ENCODE measurements around the gene IGSF3.
"Not testable (repeated sequence)": the region's sequence is repeated elsewhere in the genome, so short reads cannot be mapped to it uniquely, and the experiment has no call there.

DNA sequence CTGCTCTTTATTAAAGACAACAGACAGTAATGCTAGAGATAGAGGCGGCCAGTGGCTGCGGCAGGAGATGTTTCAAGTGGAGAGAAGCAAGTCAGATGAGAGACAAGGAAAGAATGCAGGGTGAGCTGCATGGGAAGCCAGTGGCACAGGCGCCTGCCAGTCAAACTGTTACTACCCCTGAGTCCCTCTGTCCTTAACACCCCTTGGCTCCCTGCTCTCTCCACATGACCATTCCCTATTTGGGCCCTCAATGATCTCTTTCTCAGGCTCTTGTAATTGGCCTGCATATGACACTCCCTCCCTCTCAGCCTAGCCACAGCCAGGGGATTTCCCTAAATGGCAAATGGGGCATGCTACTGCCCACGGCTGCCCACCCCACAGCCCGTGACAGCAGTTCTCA lies 74.1 kb downstream of the IGSF3 start:
- TF ChIP-seq, protein P1, sequence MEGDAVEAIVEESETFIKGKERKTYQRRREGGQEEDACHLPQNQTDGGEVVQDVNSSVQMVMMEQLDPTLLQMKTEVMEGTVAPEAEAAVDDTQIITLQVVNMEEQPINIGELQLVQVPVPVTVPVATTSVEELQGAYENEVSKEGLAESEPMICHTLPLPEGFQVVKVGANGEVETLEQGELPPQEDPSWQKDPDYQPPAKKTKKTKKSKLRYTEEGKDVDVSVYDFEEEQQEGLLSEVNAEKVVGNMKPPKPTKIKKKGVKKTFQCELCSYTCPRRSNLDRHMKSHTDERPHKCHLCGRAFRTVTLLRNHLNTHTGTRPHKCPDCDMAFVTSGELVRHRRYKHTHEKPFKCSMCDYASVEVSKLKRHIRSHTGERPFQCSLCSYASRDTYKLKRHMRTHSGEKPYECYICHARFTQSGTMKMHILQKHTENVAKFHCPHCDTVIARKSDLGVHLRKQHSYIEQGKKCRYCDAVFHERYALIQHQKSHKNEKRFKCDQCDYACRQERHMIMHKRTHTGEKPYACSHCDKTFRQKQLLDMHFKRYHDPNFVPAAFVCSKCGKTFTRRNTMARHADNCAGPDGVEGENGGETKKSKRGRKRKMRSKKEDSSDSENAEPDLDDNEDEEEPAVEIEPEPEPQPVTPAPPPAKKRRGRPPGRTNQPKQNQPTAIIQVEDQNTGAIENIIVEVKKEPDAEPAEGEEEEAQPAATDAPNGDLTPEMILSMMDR (IDR thresholded peaks at IDR 0.05) = not testable (repeated sequence)
- not testable (repeated sequence) for TF ChIP-seq NFYB (CRISPR knock-in tag; conservative IDR thresholded peaks at IDR 0.05; ENCODE audit: low read depth); JUN (CRISPR knock-in tag; IDR thresholded peaks at IDR 0.05); IRF2 (CRISPR knock-in tag; IDR thresholded peaks at IDR 0.05; ENCODE audit: borderline replicate concordance, low read depth); NR2C2 (CRISPR knock-in tag; IDR thresholded peaks at IDR 0.05); ZNF317 (CRISPR knock-in tag; IDR thresholded peaks at IDR 0.05; ENCODE audit: borderline replicate concordance, low read depth)
- TF ChIP-seq, protein P2, sequence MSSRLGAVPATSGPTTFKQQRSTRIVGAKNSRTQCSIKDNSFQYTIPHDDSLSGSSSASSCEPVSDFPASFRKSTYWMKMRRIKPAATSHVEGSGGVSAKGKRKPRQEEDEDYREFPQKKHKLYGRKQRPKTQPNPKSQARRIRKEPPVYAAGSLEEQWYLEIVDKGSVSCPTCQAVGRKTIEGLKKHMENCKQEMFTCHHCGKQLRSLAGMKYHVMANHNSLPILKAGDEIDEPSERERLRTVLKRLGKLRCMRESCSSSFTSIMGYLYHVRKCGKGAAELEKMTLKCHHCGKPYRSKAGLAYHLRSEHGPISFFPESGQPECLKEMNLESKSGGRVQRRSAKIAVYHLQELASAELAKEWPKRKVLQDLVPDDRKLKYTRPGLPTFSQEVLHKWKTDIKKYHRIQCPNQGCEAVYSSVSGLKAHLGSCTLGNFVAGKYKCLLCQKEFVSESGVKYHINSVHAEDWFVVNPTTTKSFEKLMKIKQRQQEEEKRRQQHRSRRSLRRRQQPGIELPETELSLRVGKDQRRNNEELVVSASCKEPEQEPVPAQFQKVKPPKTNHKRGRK (CRISPR knock-in tag; IDR thresholded peaks at IDR 0.05; ENCODE audit: borderline replicate concordance) = not testable (repeated sequence)
- TF ChIP-seq, protein P3, sequence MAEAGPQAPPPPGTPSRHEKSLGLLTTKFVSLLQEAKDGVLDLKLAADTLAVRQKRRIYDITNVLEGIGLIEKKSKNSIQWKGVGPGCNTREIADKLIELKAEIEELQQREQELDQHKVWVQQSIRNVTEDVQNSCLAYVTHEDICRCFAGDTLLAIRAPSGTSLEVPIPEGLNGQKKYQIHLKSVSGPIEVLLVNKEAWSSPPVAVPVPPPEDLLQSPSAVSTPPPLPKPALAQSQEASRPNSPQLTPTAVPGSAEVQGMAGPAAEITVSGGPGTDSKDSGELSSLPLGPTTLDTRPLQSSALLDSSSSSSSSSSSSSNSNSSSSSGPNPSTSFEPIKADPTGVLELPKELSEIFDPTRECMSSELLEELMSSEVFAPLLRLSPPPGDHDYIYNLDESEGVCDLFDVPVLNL (CRISPR knock-in tag; IDR thresholded peaks at IDR 0.05; ENCODE audit: borderline replicate concordance, low read depth) = not testable (repeated sequence)

Data from WTC11 (cell line).